ENCODE data around the gene ARHGEF39. TPM values are rescaled to one million over a fixed set of nuclear protein-coding genes. Genes with fewer than 3 reads are reported as not detected.
A peak's percentile ranks its signal among the peaks of the same experiment; 100 is the strongest.

The ARHGEF39 gene
- total RNA-seq, 4 donors from 2014 or later = 1.6 to 7.4 (median 5.8) TPM

- Histone ChIP-seq H3K27me3 (no peaks in the 10 kb centered on the region), H3K27ac (peak overlapping the region in 3 of 4 donors; percentile 28 to 53 (median 33)), H3K4me3 (no peak overlapping the region), H3K4me1 (peaks cover 0 to 19% (median 0%) of the 10 kb centered on the region in 4 donors), H3K36me3 (no peaks in the 10 kb centered on the region), H3K9me3 (no peaks in the 10 kb centered on the region)
- in situ Hi-C loops (cut with MboI; ENCODE audit: low pct_ligation_motif_present in 1 of 4, low pct_unique_long_range_greater_than_20kb in 1 of 4, low sequenced_read_pairs in 3 of 4) (no loop called here), intact Hi-C loops (cut with DNase I; ENCODE audit: low total_unique reads) (no loop called here)
- TF ChIP-seq, protein P1, sequence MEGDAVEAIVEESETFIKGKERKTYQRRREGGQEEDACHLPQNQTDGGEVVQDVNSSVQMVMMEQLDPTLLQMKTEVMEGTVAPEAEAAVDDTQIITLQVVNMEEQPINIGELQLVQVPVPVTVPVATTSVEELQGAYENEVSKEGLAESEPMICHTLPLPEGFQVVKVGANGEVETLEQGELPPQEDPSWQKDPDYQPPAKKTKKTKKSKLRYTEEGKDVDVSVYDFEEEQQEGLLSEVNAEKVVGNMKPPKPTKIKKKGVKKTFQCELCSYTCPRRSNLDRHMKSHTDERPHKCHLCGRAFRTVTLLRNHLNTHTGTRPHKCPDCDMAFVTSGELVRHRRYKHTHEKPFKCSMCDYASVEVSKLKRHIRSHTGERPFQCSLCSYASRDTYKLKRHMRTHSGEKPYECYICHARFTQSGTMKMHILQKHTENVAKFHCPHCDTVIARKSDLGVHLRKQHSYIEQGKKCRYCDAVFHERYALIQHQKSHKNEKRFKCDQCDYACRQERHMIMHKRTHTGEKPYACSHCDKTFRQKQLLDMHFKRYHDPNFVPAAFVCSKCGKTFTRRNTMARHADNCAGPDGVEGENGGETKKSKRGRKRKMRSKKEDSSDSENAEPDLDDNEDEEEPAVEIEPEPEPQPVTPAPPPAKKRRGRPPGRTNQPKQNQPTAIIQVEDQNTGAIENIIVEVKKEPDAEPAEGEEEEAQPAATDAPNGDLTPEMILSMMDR (IDR thresholded peaks at IDR 0.05) = no peak
- TF ChIP-seq EP300 (IDR thresholded peaks at IDR 0.05; ENCODE audit: low read depth) (no peak), POLR2AphosphoS5 (IDR thresholded peaks at IDR 0.05) (no peak), POLR2A (IDR thresholded peaks at IDR 0.05) (no peak)
- DNase-seq = no peak
These were observed 29.3 kb downstream of the ARHGEF39 start for GRCh38 chr9:35635730-35636129.

- in situ Hi-C loops (cut with MboI; ENCODE audit: low pct_ligation_motif_present in 1 of 4, low pct_unique_long_range_greater_than_20kb in 1 of 4, low sequenced_read_pairs in 3 of 4) (no loop called here), intact Hi-C loops (cut with DNase I; ENCODE audit: low total_unique reads) (no loop called here)
- Histone ChIP-seq H3K4me3 (no peak overlapping the region), H3K27me3 (no peaks in the 10 kb centered on the region), H3K36me3 (no peaks in the 10 kb centered on the region), H3K4me1 (no peaks in the 10 kb centered on the region), H3K27ac (no peak overlapping the region), H3K9me3 (no peaks in the 10 kb centered on the region)
- TF ChIP-seq EP300 (IDR thresholded peaks at IDR 0.05; ENCODE audit: low read depth) (no peak), POLR2A (IDR thresholded peaks at IDR 0.05) (no peak), POLR2AphosphoS5 (IDR thresholded peaks at IDR 0.05) (no peak)
- TF ChIP-seq, protein P1 (IDR thresholded peaks at IDR 0.05) = no peak
- no peak for DNase-seq
- 94% methylated on average over 5 of the region's 5 CpGs; no CpG with 5 or more reads in 1 of the 2 donors for WGBS, 2 donors (ENCODE audit: low coverage in 1 of 2)
These were observed 35.4 kb downstream of the ARHGEF39 start for GRCh38 chr9:35629597-35629996.

DNA sequence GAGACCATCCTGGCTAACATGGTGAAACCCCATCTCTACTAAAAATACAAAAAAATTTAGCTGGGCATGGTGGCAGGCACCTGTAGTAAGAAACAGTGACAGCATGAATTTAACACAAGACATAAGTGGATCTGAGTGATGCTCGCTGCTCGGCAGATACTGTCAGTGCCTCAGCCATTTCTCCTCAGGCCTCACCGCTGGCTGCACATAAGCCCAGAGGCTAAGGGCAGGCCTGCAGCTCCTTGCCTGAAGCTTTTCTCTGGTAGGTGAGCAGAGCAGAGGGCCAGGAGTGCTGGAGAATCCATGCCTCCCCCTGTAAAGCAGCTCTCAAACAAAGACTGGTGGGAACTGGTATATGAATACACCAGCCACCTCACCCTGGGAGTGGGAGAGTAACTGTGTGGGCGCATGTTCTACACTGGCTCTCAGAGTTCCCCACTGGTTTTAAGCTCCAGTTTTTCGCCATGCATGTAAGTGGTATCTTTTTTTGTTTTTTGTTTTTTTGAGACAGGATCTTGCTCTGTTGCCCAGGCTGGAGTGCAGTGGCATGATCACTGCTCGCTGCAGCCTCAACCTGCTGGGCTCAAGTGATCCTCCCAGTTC is 36.5 kb downstream of the ARHGEF39 start:
- no peak overlapping the region for H3K4me3 ChIP-seq
- intact Hi-C loops (cut with DNase I; ENCODE audit: low total_unique reads) (no loop called here), in situ Hi-C loops (cut with MboI; ENCODE audit: low pct_ligation_motif_present in 1 of 4, low pct_unique_long_range_greater_than_20kb in 1 of 4, low sequenced_read_pairs in 3 of 4) (no loop called here)
- no peaks in the 10 kb centered on the region for H3K36me3 ChIP-seq
- no peak overlapping the region for H3K27ac ChIP-seq
- whole genome bisulfite sequencing, 2 donors (ENCODE audit: low coverage in 1 of 2) = 93 to 94% methylated on average over 6 of the region's 6 CpGs
- no peaks in the 10 kb centered on the region for H3K9me3 ChIP-seq
- TF ChIP-seq POLR2A (IDR thresholded peaks at IDR 0.05) (no peak), POLR2AphosphoS5 (IDR thresholded peaks at IDR 0.05) (no peak), EP300 (IDR thresholded peaks at IDR 0.05; ENCODE audit: low read depth) (no peak)
- TF ChIP-seq, protein P1 (IDR thresholded peaks at IDR 0.05) = no peak
- H3K27me3 ChIP-seq = no peaks in the 10 kb centered on the region
- H3K4me1 ChIP-seq = no peaks in the 10 kb centered on the region
- DNase-seq = no peak

DNA sequence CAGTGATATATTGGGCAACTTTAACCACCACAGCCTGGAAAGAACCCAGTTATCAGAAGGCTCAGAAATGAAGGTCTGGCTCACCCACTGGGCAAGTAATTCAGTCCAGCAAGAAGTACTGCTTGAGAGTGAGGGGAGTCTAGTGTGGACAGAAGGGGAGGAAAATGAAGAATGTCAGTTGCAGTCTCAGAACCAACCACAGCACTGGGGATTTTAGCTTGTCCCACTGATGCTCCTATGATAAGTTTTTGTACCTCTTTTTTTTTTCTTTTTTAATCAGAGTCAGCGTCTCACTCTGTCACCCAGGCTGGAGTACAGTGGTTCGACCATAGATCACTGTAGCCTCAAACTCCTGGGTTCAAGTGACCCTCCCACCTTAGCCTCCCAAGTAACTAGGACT is 37.4 kb downstream of the ARHGEF39 start:
- Histone ChIP-seq H3K27me3 (no peaks in the 10 kb centered on the region), H3K9me3 (no peaks in the 10 kb centered on the region), H3K27ac (no peak overlapping the region), H3K36me3 (no peaks in the 10 kb centered on the region), H3K4me3 (no peak overlapping the region), H3K4me1 (no peaks in the 10 kb centered on the region)
- no peak for DNase-seq
- intact Hi-C loops (cut with DNase I; ENCODE audit: low total_unique reads) = no loop called here
- WGBS, 2 donors (ENCODE audit: low coverage in 1 of 2) = 76 to 83% methylated on average over 2 of the region's 2 CpGs
- in situ Hi-C loops (cut with MboI; ENCODE audit: low pct_ligation_motif_present in 1 of 4, low pct_unique_long_range_greater_than_20kb in 1 of 4, low sequenced_read_pairs in 3 of 4) = no loop called here
- TF ChIP-seq POLR2A (IDR thresholded peaks at IDR 0.05) (no peak), EP300 (IDR thresholded peaks at IDR 0.05; ENCODE audit: low read depth) (no peak), POLR2AphosphoS5 (IDR thresholded peaks at IDR 0.05) (no peak)
- TF ChIP-seq, protein P1 (IDR thresholded peaks at IDR 0.05) = no peak
